Neural progenitor cell (in vitro differentiated cells): ENCODE results near the gene HCK.

Experiments
- CTCF ChIP-seq: fragments of 200-600 bp; sonication (generic); IDR thresholded peaks from 2 replicates; pipeline ENCODE4 v1.5.1; 2017; ENCODE audit warnings: antibody characterized with exemption, mild to moderate bottlenecking
- EZH2 ChIP-seq: fragments of 200-600 bp; sonication (generic); IDR thresholded peaks from 2 replicates; pipeline ENCODE4 v1.6.1; 2017; ENCODE audit warnings: antibody characterized with exemption, mild to moderate bottlenecking, moderate library complexity
- EZH2phosphoT487 ChIP-seq: fragments of 200-600 bp; sonication (generic); IDR thresholded peaks from 2 replicates; pipeline ENCODE4 v1.6.1; 2017; ENCODE audit warnings: antibody characterized with exemption

GRCh38 chr20:32017711-32018251, 34.3 kb upstream of the HCK start:
- peak; percentile 53 for TF ChIP-seq CTCF
- TF ChIP-seq EZH2phosphoT487: no peak
- no peak for TF ChIP-seq EZH2
